Measurements from ENCODE around the gene CCDC6.
A peak's percentile ranks its signal among the peaks of the same experiment; 100 is the strongest.

The CCDC6 gene

GRCh38 chr10:59872892-59873463 is 33.4 kb downstream of the CCDC6 start:
- WGBS (ENCODE audit: insufficient coverage), result 57% methylated on average over 4 of the region's 7 CpGs
- Histone ChIP-seq H3K4me1 (ENCODE audit: control extremely low read depth in 1 of 4, control insufficient read depth in 4 of 4, insufficient read depth in 4 of 4, low read length in 3 of 4) (peaks cover 5 to 23% (median 5%) of the 10 kb centered on the region in 4 experiments), H3K4me3 (ENCODE audit: control insufficient read depth in 1 of 7, extremely low read depth in 1 of 7, insufficient read depth in 4 of 7, low read depth in 2 of 7, low read length in 6 of 7) (peak overlapping the region in 2 of 7 experiments; percentile 11 to 43), H3K27ac (ENCODE audit: insufficient read depth in 1 of 2, low read depth in 1 of 2, low read length in 2 of 2, poor library complexity in 1 of 2, severe bottlenecking in 2 of 2) (no peak overlapping the region), H3K9me3 (ENCODE audit: control extremely low read depth in 1 of 5, control insufficient read depth in 4 of 5, insufficient read depth in 2 of 5, low read depth in 1 of 5, low read length in 4 of 5) (no peaks in the 10 kb centered on the region), H3K36me3 (ENCODE audit: control insufficient read depth in 4 of 4, insufficient read depth in 4 of 4, low read length in 3 of 4) (peaks cover 0 to 3% (median 0%) of the 10 kb centered on the region in 4 experiments), H3K27me3 (replicated peaks in 2 of 5; ENCODE audit: control insufficient read depth in 4 of 5, insufficient read depth in 5 of 5, low read length in 4 of 5) (no peaks in the 10 kb centered on the region)
- ChIA-PET POLR2A (no interaction called here), CTCF (interaction anchor here (0.7 to 2.7 kb wide), 14 partner anchors 8 to 250 kb away, joined by 3 to 9 read pairs (median 4); no protein-coding TSS in a partner anchor)
- DNase-seq, result peak; percentile 14 to 57 (median 47)

GRCh38 chr10:59870152-59870551 is 36.2 kb downstream of the CCDC6 start:
- POLR2A ChIA-PET, result interaction anchor here (1.0 kb wide), 1 partner anchor 16 kb away, joined by 5 read pairs; no protein-coding TSS in a partner anchor
- Histone ChIP-seq H3K9me3 (ENCODE audit: control extremely low read depth in 1 of 5, control insufficient read depth in 4 of 5, insufficient read depth in 2 of 5, low read depth in 1 of 5, low read length in 4 of 5) (no peaks in the 10 kb centered on the region), H3K27ac (ENCODE audit: insufficient read depth in 1 of 2, low read depth in 1 of 2, low read length in 2 of 2, poor library complexity in 1 of 2, severe bottlenecking in 2 of 2) (no peak overlapping the region), H3K36me3 (ENCODE audit: control insufficient read depth in 4 of 4, insufficient read depth in 4 of 4, low read length in 3 of 4) (peaks cover 0 to 3% (median 0%) of the 10 kb centered on the region in 4 experiments), H3K4me3 (ENCODE audit: control insufficient read depth in 1 of 7, extremely low read depth in 1 of 7, insufficient read depth in 4 of 7, low read depth in 2 of 7, low read length in 6 of 7) (no peak overlapping the region), H3K4me1 (ENCODE audit: control extremely low read depth in 1 of 4, control insufficient read depth in 4 of 4, insufficient read depth in 4 of 4, low read length in 3 of 4) (peaks cover 5 to 28% (median 11%) of the 10 kb centered on the region in 4 experiments), H3K27me3 (replicated peaks in 2 of 5; ENCODE audit: control insufficient read depth in 4 of 5, insufficient read depth in 5 of 5, low read length in 4 of 5) (no peaks in the 10 kb centered on the region)
- 100% methylated on average over 4 of the region's 4 CpGs for WGBS (ENCODE audit: insufficient coverage)
- no peak for DNase-seq
- CTCF ChIA-PET, result interaction anchor here (0.8 to 2.6 kb wide), 5 partner anchors 10 to 42 kb away, joined by 3 to 16 read pairs (median 3); partner anchors contain the start of gene CCDC6

GRCh38 chr10:59869594-59869940 is 36.8 kb downstream of the CCDC6 start:
- Histone ChIP-seq H3K4me3 (ENCODE audit: control insufficient read depth in 1 of 7, extremely low read depth in 1 of 7, insufficient read depth in 4 of 7, low read depth in 2 of 7, low read length in 6 of 7) (no peak overlapping the region), H3K4me1 (ENCODE audit: control extremely low read depth in 1 of 4, control insufficient read depth in 4 of 4, insufficient read depth in 4 of 4, low read length in 3 of 4) (peaks cover 8 to 34% (median 13%) of the 10 kb centered on the region in 4 experiments), H3K27me3 (replicated peaks in 2 of 5; ENCODE audit: control insufficient read depth in 4 of 5, insufficient read depth in 5 of 5, low read length in 4 of 5) (no peaks in the 10 kb centered on the region), H3K27ac (ENCODE audit: insufficient read depth in 1 of 2, low read depth in 1 of 2, low read length in 2 of 2, poor library complexity in 1 of 2, severe bottlenecking in 2 of 2) (no peak overlapping the region), H3K9me3 (ENCODE audit: control extremely low read depth in 1 of 5, control insufficient read depth in 4 of 5, insufficient read depth in 2 of 5, low read depth in 1 of 5, low read length in 4 of 5) (no peaks in the 10 kb centered on the region), H3K36me3 (ENCODE audit: control insufficient read depth in 4 of 4, insufficient read depth in 4 of 4, low read length in 3 of 4) (peaks cover 0 to 3% (median 0%) of the 10 kb centered on the region in 4 experiments)
- CTCF ChIA-PET, result interaction anchor here (2.3 to 2.6 kb wide), 2 partner anchors 10 to 37 kb away, joined by 10 to 16 read pairs; partner anchors contain the start of gene CCDC6
- POLR2A ChIA-PET, result interaction anchor here (1.0 kb wide), 1 partner anchor 16 kb away, joined by 5 read pairs; no protein-coding TSS in a partner anchor
- 98% methylated on average over 5 of the region's 6 CpGs for WGBS (ENCODE audit: insufficient coverage)
- DNase-seq, result no peak

GRCh38 chr10:59868696-59869593 is 37.4 kb downstream of the CCDC6 start:
- no peak for DNase-seq
- Histone ChIP-seq H3K27ac (ENCODE audit: insufficient read depth in 1 of 2, low read depth in 1 of 2, low read length in 2 of 2, poor library complexity in 1 of 2, severe bottlenecking in 2 of 2) (no peak overlapping the region), H3K9me3 (ENCODE audit: control extremely low read depth in 1 of 5, control insufficient read depth in 4 of 5, insufficient read depth in 2 of 5, low read depth in 1 of 5, low read length in 4 of 5) (no peaks in the 10 kb centered on the region), H3K4me3 (ENCODE audit: control insufficient read depth in 1 of 7, extremely low read depth in 1 of 7, insufficient read depth in 4 of 7, low read depth in 2 of 7, low read length in 6 of 7) (no peak overlapping the region), H3K27me3 (replicated peaks in 2 of 5; ENCODE audit: control insufficient read depth in 4 of 5, insufficient read depth in 5 of 5, low read length in 4 of 5) (no peaks in the 10 kb centered on the region), H3K4me1 (ENCODE audit: control extremely low read depth in 1 of 4, control insufficient read depth in 4 of 4, insufficient read depth in 4 of 4, low read length in 3 of 4) (peaks cover 8 to 35% (median 13%) of the 10 kb centered on the region in 4 experiments), H3K36me3 (ENCODE audit: control insufficient read depth in 4 of 4, insufficient read depth in 4 of 4, low read length in 3 of 4) (peaks cover 0 to 3% (median 0%) of the 10 kb centered on the region in 4 experiments)
- ChIA-PET POLR2A (interaction anchor here (1.0 kb wide), 1 partner anchor 17 kb away, joined by 5 read pairs; no protein-coding TSS in a partner anchor), CTCF (interaction anchor here (1.3 to 2.3 kb wide), 3 partner anchors 11 to 25 kb away, joined by 3 to 10 read pairs (median 3); no protein-coding TSS in a partner anchor)
- WGBS (ENCODE audit: insufficient coverage), result 92% methylated on average over 4 of the region's 6 CpGs

- Histone ChIP-seq H3K36me3 (ENCODE audit: control insufficient read depth in 4 of 4, insufficient read depth in 4 of 4, low read length in 3 of 4) (peaks cover 0 to 3% (median 0%) of the 10 kb centered on the region in 4 experiments), H3K27ac (ENCODE audit: insufficient read depth in 1 of 2, low read depth in 1 of 2, low read length in 2 of 2, poor library complexity in 1 of 2, severe bottlenecking in 2 of 2) (no peak overlapping the region), H3K4me3 (ENCODE audit: control insufficient read depth in 1 of 7, extremely low read depth in 1 of 7, insufficient read depth in 4 of 7, low read depth in 2 of 7, low read length in 6 of 7) (no peak overlapping the region), H3K4me1 (ENCODE audit: control extremely low read depth in 1 of 4, control insufficient read depth in 4 of 4, insufficient read depth in 4 of 4, low read length in 3 of 4) (peaks cover 7 to 25% (median 8%) of the 10 kb centered on the region in 4 experiments), H3K9me3 (ENCODE audit: control extremely low read depth in 1 of 5, control insufficient read depth in 4 of 5, insufficient read depth in 2 of 5, low read depth in 1 of 5, low read length in 4 of 5) (no peaks in the 10 kb centered on the region), H3K27me3 (replicated peaks in 2 of 5; ENCODE audit: control insufficient read depth in 4 of 5, insufficient read depth in 5 of 5, low read length in 4 of 5) (no peaks in the 10 kb centered on the region)
- DNase-seq, result no peak
- ChIA-PET CTCF (interaction anchor here (0.9 to 6.9 kb wide), 5 partner anchors 18 to 39 kb away, joined by 3 to 63 read pairs (median 3); partner anchors contain the start of gene CCDC6), POLR2A (no interaction called here)
- WGBS (ENCODE audit: insufficient coverage), result no CpG with 5 or more reads among the region's 7 CpGs
These were observed 38.8 kb downstream of the CCDC6 start for GRCh38 chr10:59867590-59867989.

- ChIA-PET CTCF (interaction anchor here (0.7 to 6.9 kb wide), 25 partner anchors 8 to 190 kb away, joined by 3 to 67 read pairs (median 3); partner anchors contain the start of gene CCDC6), POLR2A (interaction anchor here (1.1 kb wide), 1 partner anchor 41 kb away, joined by 7 read pairs; the partner anchor contains the start of gene CCDC6)
- Histone ChIP-seq H3K27ac (ENCODE audit: insufficient read depth in 1 of 2, low read depth in 1 of 2, low read length in 2 of 2, poor library complexity in 1 of 2, severe bottlenecking in 2 of 2) (no peak overlapping the region), H3K27me3 (replicated peaks in 2 of 5; ENCODE audit: control insufficient read depth in 4 of 5, insufficient read depth in 5 of 5, low read length in 4 of 5) (no peaks in the 10 kb centered on the region), H3K4me3 (ENCODE audit: control insufficient read depth in 1 of 7, extremely low read depth in 1 of 7, insufficient read depth in 4 of 7, low read depth in 2 of 7, low read length in 6 of 7) (peak overlapping the region in 1 of 7 experiments; percentile 35), H3K4me1 (ENCODE audit: control extremely low read depth in 1 of 4, control insufficient read depth in 4 of 4, insufficient read depth in 4 of 4, low read length in 3 of 4) (peaks cover 5 to 19% (median 8%) of the 10 kb centered on the region in 4 experiments), H3K9me3 (ENCODE audit: control extremely low read depth in 1 of 5, control insufficient read depth in 4 of 5, insufficient read depth in 2 of 5, low read depth in 1 of 5, low read length in 4 of 5) (peaks cover 0 to 5% (median 0%) of the 10 kb centered on the region in 5 experiments), H3K36me3 (ENCODE audit: control insufficient read depth in 4 of 4, insufficient read depth in 4 of 4, low read length in 3 of 4) (peaks cover 0 to 10% (median 2%) of the 10 kb centered on the region in 4 experiments)
- 0% methylated on average over 1 of the region's 5 CpGs for WGBS (ENCODE audit: insufficient coverage)
- DNase-seq, result peak; percentile 58 to 60 (median 60)
These were observed 41.3 kb downstream of the CCDC6 start for GRCh38 chr10:59865101-59865500.
